Activated naive CD8-positive, alpha-beta T cell treated with anti-CD3 and anti-CD28 coated beads for 36 hours (primary cell): ENCODE results near the gene ZNF821. TPM values are rescaled to one million over a fixed set of nuclear protein-coding genes. Genes with fewer than 3 reads are reported as not detected.
"Not testable (repeated sequence)": the region's sequence is repeated elsewhere in the genome, so short reads cannot be mapped to it uniquely, and the experiment has no call there.

Experiments used
- DNase-seq: peaks from one replicate; pipeline ENCODE4 v3.0.0; 2021
- H3K27ac Mint-ChIP-seq: one replicate; pipeline ENCODE4 v1.8.0; 2022; ENCODE audit warnings: mild to moderate bottlenecking, moderate library complexity, mixed read lengths
- H3K27me3 Mint-ChIP-seq: one replicate; pipeline ENCODE4 v1.8.0; 2022; ENCODE audit warnings: mild to moderate bottlenecking, mixed read lengths
- H3K36me3 Mint-ChIP-seq: one replicate; pipeline ENCODE4 v1.8.0; 2021; ENCODE audit warnings: mild to moderate bottlenecking, mixed read lengths
- H3K4me1 Mint-ChIP-seq: one replicate; pipeline ENCODE4 v1.8.0; 2021; ENCODE audit warnings: mixed read lengths
- H3K4me3 Mint-ChIP-seq: one replicate; pipeline ENCODE4 v1.8.0; 2022; ENCODE audit warnings: mild to moderate bottlenecking, moderate library complexity, mixed read lengths
- H3K9me3 Mint-ChIP-seq: one replicate; pipeline ENCODE4 v1.8.0; 2022; ENCODE audit warnings: mixed read lengths
- total RNA-seq, 2 experiments: library from RNA; stranded (reverse); gene quantifications; one replicate each; pipeline ENCODE4 v1.2.3, GENCODE V29; 2021

Gene ZNF821
- total RNA-seq, 2 experiments from 2014 or later: 4.0 to 6.1 TPM

GRCh38 chr16:71826533-71827017 is 57.4 kb downstream of the ZNF821 start:
- no peak for DNase-seq
- H3K36me3 Mint-ChIP-seq: no peaks in the 10 kb centered on the region
- no peak overlapping the region for H3K27ac Mint-ChIP-seq
- H3K9me3 Mint-ChIP-seq: no peaks in the 10 kb centered on the region
- no peaks in the 10 kb centered on the region for H3K4me1 Mint-ChIP-seq
- no peak overlapping the region for H3K4me3 Mint-ChIP-seq
- no peaks in the 10 kb centered on the region for H3K27me3 Mint-ChIP-seq

GRCh38 chr16:71817155-71817500 is 66.9 kb downstream of the ZNF821 start:
- not testable (repeated sequence) for H3K27me3 Mint-ChIP-seq, DNase-seq, H3K27ac Mint-ChIP-seq, H3K36me3 Mint-ChIP-seq, H3K9me3 Mint-ChIP-seq, H3K4me1 Mint-ChIP-seq, H3K4me3 Mint-ChIP-seq

GRCh38 chr16:71811261-71811803 is 72.7 kb downstream of the ZNF821 start:
- Mint-ChIP-seq H3K27me3 (no peaks in the 10 kb centered on the region), H3K9me3 (no peaks in the 10 kb centered on the region), H3K4me1 (peaks cover 22% of the 10 kb centered on the region), H3K27ac (no peak overlapping the region), H3K4me3 (no peak overlapping the region), H3K36me3 (peaks cover 9% of the 10 kb centered on the region)
- DNase-seq: no peak

- not testable (repeated sequence) for H3K9me3 Mint-ChIP-seq, H3K27me3 Mint-ChIP-seq, H3K36me3 Mint-ChIP-seq, DNase-seq
- H3K4me3 Mint-ChIP-seq: peak overlapping the region; percentile 94
- H3K4me1 Mint-ChIP-seq: peaks cover 25% of the 10 kb centered on the region
- H3K27ac Mint-ChIP-seq: peak overlapping the region; percentile 100
These were observed 73.8 kb downstream of the ZNF821 start for GRCh38 chr16:71810155-71810530.

Other genes starting within 250 kb of the ZNF821 start
- gene PHLPP2, start 159.5 kb downstream of the ZNF821 start, total RNA-seq: 1 to 10 TPM; 9.3 to 9.8 TPM
- gene AP1G1, start 75.3 kb downstream of the ZNF821 start, total RNA-seq: 10 to 100 TPM; 59.1 to 62.2 TPM
- gene ATXN1L, start 38.2 kb downstream of the ZNF821 start, total RNA-seq: 10 to 100 TPM; 13.4 to 15.3 TPM
- gene IST1, start 11.3 kb upstream of the ZNF821 start, total RNA-seq: 100 to 1,000 TPM; 158 to 163 TPM
- gene PKD1L3, start 116.2 kb upstream of the ZNF821 start, total RNA-seq: under 1 TPM; 0.12 to 0.19 TPM
- gene DHODH, start 124.6 kb upstream of the ZNF821 start, total RNA-seq: 10 to 100 TPM; 25.4 to 25.8 TPM
- gene HP, start 170.3 kb upstream of the ZNF821 start, total RNA-seq: not detected
- gene HPR, start 179.0 kb upstream of the ZNF821 start, total RNA-seq: not detected
- 10 to 100 TPM; 26.7 to 31.1 TPM for gene TXNL4B, start 209.4 kb upstream of the ZNF821 start, total RNA-seq
- gene DHX38, start 209.7 kb upstream of the ZNF821 start, total RNA-seq: 10 to 100 TPM; 80.5 to 85.1 TPM